PC-9 (cell line): ENCODE measurements around the gene UBE2G2. TPM values are rescaled to one million over a fixed set of nuclear protein-coding genes. Genes with fewer than 3 reads are reported as not detected.

ENCODE experiments used
- BruUV-seq: library from RNA; stranded (reverse); fragments of 400-500 nt; replicated peaks from 2 replicates; lab custom pipeline; 2021; lab: Mats Ljungman, UMichigan
- CTCF ChIA-PET: fragments of 300-600 bp; sonication (Branson Sonifier 250); formaldehyde crosslinking; loops from one replicate; lab custom pipeline; 2022; ENCODE audit warnings: antibody characterized with exemption; lab: Charles Lee
- POLR2A ChIA-PET: fragments of 300-600 bp; sonication (Branson Sonifier 250); formaldehyde crosslinking; loops from one replicate; lab custom pipeline; 2022; ENCODE audit warnings: antibody characterized with exemption; ENCODE audit not compliant: unreplicated experiment; lab: Charles Lee
- DNase-seq, 2 experiments: peaks; one replicate each; pipeline versions ENCODE4 v3.0.0 to v3.0.0-alpha.2; 2015 to 2022; ENCODE audit warnings: mixed read lengths in 1 of 2
- H2AFZ ChIP-seq: fragments of 200-600 bp; sonication (generic); 2 replicates; pipeline ENCODE4 v1.8.1; 2017; ENCODE audit warnings: antibody characterized with exemption
- H3F3A ChIP-seq: fragments of 200-600 bp; sonication (generic); 2 replicates; pipeline ENCODE4 v1.8.1; 2017; ENCODE audit warnings: antibody characterized with exemption, mild to moderate bottlenecking, low read depth; ENCODE audit not compliant: insufficient read depth
- H3K27ac ChIP-seq: fragments of 200-600 bp; sonication (generic); 2 replicates; pipeline ENCODE4 v1.6.1; 2016; ENCODE audit warnings: mixed run types
- H3K27me3 ChIP-seq: fragments of 200-600 bp; sonication (generic); 2 replicates; pipeline ENCODE4 v1.6.1; 2016; ENCODE audit warnings: low read depth, mixed run types; ENCODE audit not compliant: insufficient read depth
- H3K36me3 ChIP-seq: fragments of 200-600 bp; sonication (generic); 2 replicates; pipeline ENCODE4 v1.6.1; 2016; ENCODE audit warnings: low read depth, mixed run types
- H3K4me1 ChIP-seq: fragments of 200-600 bp; sonication (generic); replicated peaks from 2 replicates; pipeline ENCODE4 v1.6.1; 2016; ENCODE audit warnings: mixed run types; ENCODE audit not compliant: insufficient read depth
- H3K4me2 ChIP-seq: fragments of 200-600 bp; sonication (generic); 2 replicates; pipeline ENCODE4 v1.6.1; 2017; ENCODE audit warnings: mixed run types
- H3K4me3 ChIP-seq: fragments of 200-600 bp; sonication (generic); 2 replicates; pipeline ENCODE4 v1.6.1; 2016; ENCODE audit warnings: mixed run types
- H3K79me2 ChIP-seq: fragments of 200-600 bp; sonication (generic); 2 replicates; pipeline ENCODE4 v1.6.1; 2017; ENCODE audit warnings: low read depth, mixed run types
- H3K9me2 ChIP-seq: fragments of 200-600 bp; sonication (generic); 2 replicates; pipeline ENCODE4 v1.8.1; 2017; ENCODE audit warnings: mild to moderate bottlenecking; ENCODE audit not compliant: insufficient read depth
- H3K9me3 ChIP-seq: fragments of 200-600 bp; sonication (generic); 2 replicates; pipeline ENCODE4 v1.8.1; 2016; ENCODE audit warnings: low read depth; ENCODE audit not compliant: insufficient read depth
- H4K20me1 ChIP-seq: fragments of 200-600 bp; sonication (generic); 2 replicates; pipeline ENCODE4 v1.8.1; 2017; ENCODE audit not compliant: insufficient read depth
- CTCF ChIP-seq: fragments of 200-600 bp; sonication (generic); conservative IDR thresholded peaks from 2 replicates; pipeline ENCODE4 v1.6.1; 2017; ENCODE audit warnings: mixed run types, antibody characterized with exemption, mild to moderate bottlenecking, moderate library complexity
- EZH2 ChIP-seq: fragments of 200-600 bp; sonication (generic); IDR thresholded peaks from 2 replicates; pipeline ENCODE4 v1.8.0; 2017; ENCODE audit warnings: antibody characterized with exemption, low read depth
- intact Hi-C: fragments of 100-400 bp; cut with micrococcal nuclease; formaldehyde crosslinking; loops from one replicate; pipeline ENCODE4 v1.10.0; 2022; ENCODE audit not compliant: unreplicated experiment
- total RNA-seq: library from RNA; stranded (reverse); gene quantifications from 2 replicates; pipeline ENCODE4 v1.2.3, GENCODE V29; 2021

Gene UBE2G2
- total RNA-seq, 1 experiment from 2014 or later: 51.9 TPM

DNA sequence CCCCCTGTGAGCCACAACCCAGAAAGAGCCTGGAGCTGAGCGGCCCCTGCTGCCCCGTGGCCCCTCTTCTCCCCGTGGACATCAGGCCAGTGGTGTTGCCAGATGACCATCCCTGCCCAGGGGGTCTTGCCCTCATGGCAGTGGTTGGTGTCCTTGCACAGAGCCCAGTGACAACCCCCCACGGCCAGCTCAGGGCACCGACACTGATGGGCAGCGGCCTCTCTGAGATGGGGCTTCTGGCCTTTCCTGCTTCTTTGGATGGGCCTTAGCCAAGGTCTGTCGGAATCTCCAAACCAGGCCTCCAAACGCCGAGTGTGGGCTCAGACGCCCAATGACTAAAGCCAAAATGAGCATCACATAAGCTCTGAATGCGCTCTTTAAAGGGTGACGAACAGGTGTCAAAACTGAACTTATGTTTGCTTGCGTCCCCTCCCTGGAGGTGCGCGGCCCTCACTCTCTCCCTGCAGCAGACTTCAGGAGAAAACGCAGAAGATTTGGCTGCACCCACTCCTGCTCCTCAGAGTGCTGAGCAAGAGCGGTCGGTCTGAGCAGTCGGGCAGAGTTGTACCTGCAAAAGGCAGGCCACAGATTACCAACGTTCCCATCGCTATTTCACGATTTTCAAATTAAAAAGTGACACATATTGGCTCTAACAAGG, 41.9 kb downstream of the UBE2G2 start:
- POLR2A ChIA-PET: no interaction called here
- intact Hi-C loops: no loop called here
- H3K27me3 ChIP-seq: no peaks in the 10 kb centered on the region

DNA sequence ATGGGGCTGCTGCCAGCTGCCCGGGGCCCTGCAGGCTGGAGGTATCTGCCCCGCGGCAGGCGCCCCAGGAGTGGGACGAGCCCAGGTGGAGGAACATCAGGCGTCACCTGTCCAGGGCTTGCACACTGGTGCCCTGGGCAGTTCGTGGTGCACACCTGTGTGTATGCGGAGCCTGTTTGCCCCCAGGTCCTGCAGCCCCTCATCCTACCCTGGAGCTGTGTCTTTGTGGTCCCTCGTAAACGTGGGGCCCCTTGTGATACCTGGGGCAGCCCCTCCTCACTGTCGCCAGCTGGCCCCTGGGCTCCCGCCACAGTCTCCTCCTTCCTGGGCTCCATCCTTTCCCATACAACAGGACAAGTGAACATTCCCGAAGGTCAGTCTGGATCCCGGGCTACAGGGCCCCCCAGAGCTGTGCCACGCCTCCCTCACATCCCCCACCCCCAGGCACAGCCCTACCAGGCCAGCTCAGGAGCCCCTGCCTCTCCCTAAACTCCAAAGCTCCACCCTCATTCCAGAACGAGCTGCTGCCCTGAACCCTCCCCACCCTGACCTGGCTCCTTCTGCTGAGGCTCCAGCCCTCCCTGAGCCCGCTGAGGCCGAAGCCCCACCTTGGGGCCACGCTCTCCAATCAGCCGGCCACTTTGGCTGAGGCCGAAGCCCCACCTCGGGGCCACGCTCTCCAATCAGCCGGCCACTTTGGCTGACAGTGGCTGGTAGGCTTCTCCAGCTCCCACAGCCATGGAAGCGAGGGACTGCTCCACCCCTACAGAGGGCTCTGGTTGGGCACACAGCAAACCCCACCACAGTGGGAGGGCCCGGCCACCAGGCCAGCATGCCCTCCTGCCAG, 42.6 kb downstream of the UBE2G2 start:
- CTCF ChIA-PET: no interaction called here
- no TSS peak for BruUV-seq
- intact Hi-C loops: no loop called here

More for the DNA sequence above, 41.9 kb downstream of the UBE2G2 start:
- H3K4me2 ChIP-seq: no peak overlapping the region
- no peaks in the 10 kb centered on the region for H4K20me1 ChIP-seq
- no peak for TF ChIP-seq CTCF
- TF ChIP-seq EZH2: no peak
- CTCF ChIA-PET: no interaction called here
- peaks cover under 1% of the 10 kb centered on the region; the same call in 1 of the 2 replicates for H3F3A ChIP-seq
- no peaks in the 10 kb centered on the region for H3K79me2 ChIP-seq
- H2AFZ ChIP-seq: no peak overlapping the region
- no peaks in the 10 kb centered on the region for H3K9me2 ChIP-seq
- no peak for DNase-seq
- H3K36me3 ChIP-seq: no peaks in the 10 kb centered on the region
- H3K4me3 ChIP-seq: no peak overlapping the region
- no TSS peak for BruUV-seq
- H3K27ac ChIP-seq: no peak overlapping the region
- peaks cover 4% of the 10 kb centered on the region; the same call in 1 of the 2 replicates for H3K4me1 ChIP-seq
- no peaks in the 10 kb centered on the region for H3K9me3 ChIP-seq

More for the DNA sequence above, 42.6 kb downstream of the UBE2G2 start:
- Histone ChIP-seq H2AFZ (no peak overlapping the region), H3K9me2 (no peaks in the 10 kb centered on the region), H3K27ac (no peak overlapping the region), H3K4me2 (no peak overlapping the region), H3K9me3 (no peaks in the 10 kb centered on the region), H3K79me2 (no peaks in the 10 kb centered on the region), H3F3A (no peaks in the 10 kb centered on the region; the same call in 1 of the 2 replicates), H3K4me3 (no peak overlapping the region), H3K27me3 (no peaks in the 10 kb centered on the region), H4K20me1 (no peaks in the 10 kb centered on the region), H3K36me3 (no peaks in the 10 kb centered on the region), H3K4me1 (no peaks in the 10 kb centered on the region)
- POLR2A ChIA-PET: no interaction called here
- TF ChIP-seq EZH2 (no peak), CTCF (no peak)
- no peak for DNase-seq
